Liver (tissue), 9 donors: ENCODE results near the gene SMAP1. TPM values are rescaled to one million over a fixed set of nuclear protein-coding genes. Genes with fewer than 3 reads are reported as not detected.
A peak's percentile ranks its signal among the peaks of the same experiment; 100 is the strongest.

Source experiments
- DNase-seq: peaks from one replicate; pipeline ENCODE4 v3.0.0-alpha.2; 2017; ENCODE audit warnings: low spot score
- H3K27ac ChIP-seq, 2 donors: one replicate each; pipeline ENCODE4 v1.7.0; 2013; ENCODE audit warnings: inconsistent platforms in 2 of 2, low read length in 2 of 2, control low read depth in 1 of 2, low read depth in 1 of 2, mild to moderate bottlenecking in 1 of 2
- H3K27me3 ChIP-seq, 4 donors: one replicate each; pipeline versions ENCODE4 v1.6.1 to v1.7.0; 2013; ENCODE audit warnings: low read length in 3 of 4, inconsistent platforms in 1 of 4, mild to moderate bottlenecking in 1 of 4, moderate library complexity in 1 of 4; ENCODE audit not compliant: control insufficient read depth in 4 of 4, insufficient read depth in 4 of 4
- H3K36me3 ChIP-seq, 4 donors: one replicate each; pipeline versions ENCODE4 v1.6.1 to v1.7.0; 2013; ENCODE audit warnings: low read length in 3 of 4, mild to moderate bottlenecking in 3 of 4, low read depth in 1 of 4, moderate library complexity in 1 of 4; ENCODE audit not compliant: control insufficient read depth in 4 of 4, insufficient read depth in 3 of 4
- H3K4me1 ChIP-seq, 4 donors: one replicate each; pipeline versions ENCODE4 v1.6.1 to v1.7.0; 2013; ENCODE audit warnings: low read length in 3 of 4, mild to moderate bottlenecking in 3 of 4, moderate library complexity in 1 of 4; ENCODE audit not compliant: control insufficient read depth in 4 of 4, insufficient read depth in 4 of 4
- H3K4me3 ChIP-seq, 3 donors: one replicate each; pipeline versions ENCODE4 v1.6.1 to v1.7.0; 2013; ENCODE audit warnings: low read length in 3 of 3, control low read depth in 1 of 3, low read depth in 1 of 3, mild to moderate bottlenecking in 1 of 3
- H3K9ac ChIP-seq, 2 donors: one replicate each; pipeline ENCODE4 v1.7.0; 2013; ENCODE audit warnings: low read length in 2 of 2, mild to moderate bottlenecking in 2 of 2, moderate library complexity in 2 of 2, control low read depth in 1 of 2, low read depth in 1 of 2
- H3K9me3 ChIP-seq, 4 donors: one replicate each; pipeline versions ENCODE4 v1.6.1 to v1.7.0; 2013; ENCODE audit warnings: low read length in 3 of 4; ENCODE audit not compliant: control insufficient read depth in 4 of 4
- EGR1 ChIP-seq, 2 donors: IDR thresholded peaks; 2 replicates each; pipeline ENCODE4 v1.6.1; 2016 to 2018; ENCODE audit warnings: antibody characterized with exemption in 2 of 2, low read depth in 2 of 2
- FOXA1 ChIP-seq: IDR thresholded peaks from 2 replicates; pipeline ENCODE4 v1.6.1; 2016; ENCODE audit warnings: antibody characterized with exemption
- FOXA2 ChIP-seq: IDR thresholded peaks from 2 replicates; pipeline ENCODE4 v1.6.1; 2016; ENCODE audit warnings: antibody characterized with exemption
- GABPA ChIP-seq, 2 donors: IDR thresholded peaks in 1 of 2; conservative IDR thresholded peaks in 1 of 2; 2 replicates each; pipeline ENCODE4 v1.6.1; 2016; ENCODE audit warnings: antibody characterized with exemption in 2 of 2, mild to moderate bottlenecking in 1 of 2, moderate library complexity in 1 of 2
- HNF4A ChIP-seq, 2 donors: conservative IDR thresholded peaks; 2 replicates each; pipeline ENCODE4 v1.6.1; 2016; ENCODE audit warnings: antibody characterized with exemption in 2 of 2, mild to moderate bottlenecking in 2 of 2
- HNF4G ChIP-seq: IDR thresholded peaks from 2 replicates; pipeline ENCODE4 v1.6.1; 2016; ENCODE audit warnings: antibody characterized with exemption
- JUND ChIP-seq, 2 donors: IDR thresholded peaks; 2 replicates each; pipeline ENCODE4 v1.6.1; 2016; ENCODE audit warnings: antibody characterized with exemption in 2 of 2
- NR2F2 ChIP-seq: IDR thresholded peaks from 2 replicates; pipeline ENCODE4 v1.6.1; 2016; ENCODE audit warnings: antibody characterized with exemption
- RAD21 ChIP-seq, 2 donors: IDR thresholded peaks; 2 replicates each; pipeline ENCODE4 v1.6.1; 2016; ENCODE audit warnings: antibody characterized with exemption in 2 of 2, mild to moderate bottlenecking in 2 of 2
- RXRA ChIP-seq, 2 donors: IDR thresholded peaks; 2 replicates each; pipeline ENCODE4 v1.6.1; 2017 to 2018; ENCODE audit warnings: antibody characterized with exemption in 2 of 2, mild to moderate bottlenecking in 1 of 2
- YY1 ChIP-seq: IDR thresholded peaks from 2 replicates; pipeline ENCODE4 v1.6.1; 2016; ENCODE audit warnings: antibody characterized with exemption, mild to moderate bottlenecking
- WGBS: extraction: QIAGEN DNeasy Blood & Tissue Kit; methylation state at CpG from one replicate; pipeline ENCODE4 v1.1.7; 2013; 5-methylcytosine and 5-hydroxymethylcytosine counted together
- polyA plus RNA-seq, 2 donors: library from polyadenylated mRNA; stranded (reverse) in 1 of 2; unstranded in 1 of 2; fragments of 200-250 nt in 1 of 2; fragments of >200 nt in 1 of 2; fragmentation: Nextera tagmentation in 1 of 2; extraction: Ambion mirVana in 1 of 2; gene quantifications; one replicate each; pipeline versions ENCODE4 v1.2.1 to v1.2.3, GENCODE V29; 2013 to 2015
- total RNA-seq, 2 donors: library from RNA; depleted of rRNA; stranded (reverse); fragments of >200 nt; gene quantifications; one replicate each; pipeline ENCODE4 v1.2.3, GENCODE V29; 2014
- TF ChIP-seq, protein P1 (sequence below): IDR thresholded peaks from 2 replicates; pipeline ENCODE4 v1.6.1; 2016; ENCODE audit warnings: antibody characterized with exemption
- TF ChIP-seq, protein P2 (sequence below): fragments of 150-350 bp; IDR thresholded peaks from 2 replicates; pipeline ENCODE4 v1.5.1; 2017; ENCODE audit warnings: improper control_type of control experiment, low read depth, low read length; ENCODE audit not compliant: missing input control
- TF ChIP-seq, protein P3 (sequence below): IDR thresholded peaks from 2 replicates; pipeline ENCODE4 v1.6.1; 2016; ENCODE audit warnings: antibody characterized with exemption
- TF ChIP-seq, protein P4 (sequence below): IDR thresholded peaks from 2 replicates; pipeline ENCODE4 v1.6.1; 2016; ENCODE audit warnings: antibody characterized with exemption
- donor health status: healthy.
- donor health status: healthy.
- donor health status: healthy.
- donor health status: healthy.
- donor health status: healthy.

The SMAP1 gene
- total and polyA plus RNA-seq, 4 donors, result 9.3 to 13.3 (median 12.7) TPM

DNA sequence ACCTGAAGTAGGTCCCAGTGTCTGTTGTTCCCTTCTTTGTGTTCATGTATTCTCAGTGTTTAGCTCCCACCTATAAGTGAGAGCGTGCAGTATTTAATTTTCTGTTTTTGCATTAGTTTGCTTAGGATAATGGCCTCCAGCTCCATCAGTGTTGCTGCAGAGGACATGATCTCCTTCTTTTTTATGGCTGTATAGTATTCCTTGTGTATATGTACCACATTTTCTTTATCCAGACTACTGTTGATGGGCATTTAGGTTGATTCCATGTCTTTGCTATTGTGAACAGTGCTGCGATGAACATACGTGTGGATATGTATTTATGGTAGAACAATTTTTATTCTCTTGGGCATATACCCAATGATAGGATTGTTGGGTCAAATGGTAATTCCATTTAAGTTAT is 163.7 kb downstream of the SMAP1 start:
- Histone ChIP-seq H3K9me3 (no peaks in the 10 kb centered on the region), H3K27ac (no peak overlapping the region), H3K27me3 (no peaks in the 10 kb centered on the region), H3K4me1 (peaks cover 0 to 3% (median 0%) of the 10 kb centered on the region in 4 donors), H3K36me3 (no peaks in the 10 kb centered on the region), H3K4me3 (no peak overlapping the region), H3K9ac (no peak overlapping the region)
- WGBS, result 97% methylated on average over 3 of the region's 3 CpGs
- TF ChIP-seq HNF4G, result no peak
- no peak for TF ChIP-seq GABPA (IDR thresholded peaks at IDR 0.05 in 1 of 2, conservative IDR thresholded peaks at IDR 0.05 in 1 of 2)
- TF ChIP-seq, protein P1, sequence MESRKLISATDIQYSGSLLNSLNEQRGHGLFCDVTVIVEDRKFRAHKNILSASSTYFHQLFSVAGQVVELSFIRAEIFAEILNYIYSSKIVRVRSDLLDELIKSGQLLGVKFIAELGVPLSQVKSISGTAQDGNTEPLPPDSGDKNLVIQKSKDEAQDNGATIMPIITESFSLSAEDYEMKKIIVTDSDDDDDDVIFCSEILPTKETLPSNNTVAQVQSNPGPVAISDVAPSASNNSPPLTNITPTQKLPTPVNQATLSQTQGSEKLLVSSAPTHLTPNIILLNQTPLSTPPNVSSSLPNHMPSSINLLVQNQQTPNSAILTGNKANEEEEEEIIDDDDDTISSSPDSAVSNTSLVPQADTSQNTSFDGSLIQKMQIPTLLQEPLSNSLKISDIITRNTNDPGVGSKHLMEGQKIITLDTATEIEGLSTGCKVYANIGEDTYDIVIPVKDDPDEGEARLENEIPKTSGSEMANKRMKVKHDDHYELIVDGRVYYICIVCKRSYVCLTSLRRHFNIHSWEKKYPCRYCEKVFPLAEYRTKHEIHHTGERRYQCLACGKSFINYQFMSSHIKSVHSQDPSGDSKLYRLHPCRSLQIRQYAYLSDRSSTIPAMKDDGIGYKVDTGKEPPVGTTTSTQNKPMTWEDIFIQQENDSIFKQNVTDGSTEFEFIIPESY, result no peak
- TF ChIP-seq NR2F2, result no peak
- TF ChIP-seq YY1, result no peak
- TF ChIP-seq RXRA (IDR thresholded peaks at IDR 0.05), result no peak
- TF ChIP-seq, protein P2, sequence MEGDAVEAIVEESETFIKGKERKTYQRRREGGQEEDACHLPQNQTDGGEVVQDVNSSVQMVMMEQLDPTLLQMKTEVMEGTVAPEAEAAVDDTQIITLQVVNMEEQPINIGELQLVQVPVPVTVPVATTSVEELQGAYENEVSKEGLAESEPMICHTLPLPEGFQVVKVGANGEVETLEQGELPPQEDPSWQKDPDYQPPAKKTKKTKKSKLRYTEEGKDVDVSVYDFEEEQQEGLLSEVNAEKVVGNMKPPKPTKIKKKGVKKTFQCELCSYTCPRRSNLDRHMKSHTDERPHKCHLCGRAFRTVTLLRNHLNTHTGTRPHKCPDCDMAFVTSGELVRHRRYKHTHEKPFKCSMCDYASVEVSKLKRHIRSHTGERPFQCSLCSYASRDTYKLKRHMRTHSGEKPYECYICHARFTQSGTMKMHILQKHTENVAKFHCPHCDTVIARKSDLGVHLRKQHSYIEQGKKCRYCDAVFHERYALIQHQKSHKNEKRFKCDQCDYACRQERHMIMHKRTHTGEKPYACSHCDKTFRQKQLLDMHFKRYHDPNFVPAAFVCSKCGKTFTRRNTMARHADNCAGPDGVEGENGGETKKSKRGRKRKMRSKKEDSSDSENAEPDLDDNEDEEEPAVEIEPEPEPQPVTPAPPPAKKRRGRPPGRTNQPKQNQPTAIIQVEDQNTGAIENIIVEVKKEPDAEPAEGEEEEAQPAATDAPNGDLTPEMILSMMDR, result no peak
- no peak for TF ChIP-seq JUND (IDR thresholded peaks at IDR 0.05)
- TF ChIP-seq HNF4A (conservative IDR thresholded peaks at IDR 0.05), result no peak
- no peak for TF ChIP-seq EGR1 (IDR thresholded peaks at IDR 0.05; ENCODE audit: low read depth in 2 of 2)
- TF ChIP-seq, protein P3, sequence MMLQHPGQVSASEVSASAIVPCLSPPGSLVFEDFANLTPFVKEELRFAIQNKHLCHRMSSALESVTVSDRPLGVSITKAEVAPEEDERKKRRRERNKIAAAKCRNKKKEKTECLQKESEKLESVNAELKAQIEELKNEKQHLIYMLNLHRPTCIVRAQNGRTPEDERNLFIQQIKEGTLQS, result no peak
- no peak for TF ChIP-seq RAD21 (IDR thresholded peaks at IDR 0.05)
- no peak for TF ChIP-seq FOXA2
- DNase-seq, result no peak

DNA sequence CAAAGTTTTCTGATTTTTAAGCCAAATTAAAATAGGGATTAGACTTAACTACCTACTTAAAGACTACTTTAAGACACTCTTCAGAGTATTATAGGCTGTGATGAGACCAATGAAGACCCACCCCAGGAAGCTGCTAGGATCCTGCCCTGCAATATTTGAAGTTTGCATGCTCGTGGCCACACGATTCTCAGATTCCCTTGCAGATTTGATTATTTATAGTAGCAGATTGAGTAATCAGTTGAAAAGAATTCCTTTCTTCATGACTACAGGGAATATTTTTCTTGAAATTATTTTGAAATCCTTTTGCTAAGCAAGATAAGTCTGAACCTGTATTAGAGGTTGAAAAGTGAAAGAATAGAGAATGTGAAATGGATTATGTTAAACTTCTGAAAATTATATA is 166.8 kb downstream of the SMAP1 start:
- no peak overlapping the region for H3K27ac ChIP-seq
- DNase-seq, result no peak
- H3K27me3 ChIP-seq, result no peaks in the 10 kb centered on the region
- H3K4me1 ChIP-seq, result peaks cover 5 to 16% (median 13%) of the 10 kb centered on the region in 4 donors
- TF ChIP-seq FOXA2, result no peak
- TF ChIP-seq HNF4A (conservative IDR thresholded peaks at IDR 0.05), result no peak
- no peak for TF ChIP-seq RAD21 (IDR thresholded peaks at IDR 0.05)
- no peak for TF ChIP-seq EGR1 (IDR thresholded peaks at IDR 0.05; ENCODE audit: low read depth in 2 of 2)
- TF ChIP-seq, protein P1, result no peak
- TF ChIP-seq FOXA1, result no peak
- TF ChIP-seq, protein P4, sequence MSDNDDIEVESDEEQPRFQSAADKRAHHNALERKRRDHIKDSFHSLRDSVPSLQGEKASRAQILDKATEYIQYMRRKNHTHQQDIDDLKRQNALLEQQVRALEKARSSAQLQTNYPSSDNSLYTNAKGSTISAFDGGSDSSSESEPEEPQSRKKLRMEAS, result no peak
- TF ChIP-seq, protein P3, result no peak
- no peak for TF ChIP-seq HNF4G
- H3K36me3 ChIP-seq, result no peaks in the 10 kb centered on the region
- H3K4me3 ChIP-seq, result no peak overlapping the region
- WGBS, result 43% methylated on average over 2 of the region's 2 CpGs
- peak overlapping the region in 1 of 2 donors; percentile 28 for H3K9ac ChIP-seq
- no peaks in the 10 kb centered on the region for H3K9me3 ChIP-seq
